ENCODE data around the gene SURF1. TPM values are rescaled to one million over a fixed set of nuclear protein-coding genes. Genes with fewer than 3 reads are reported as not detected.

SURF1 gene
- total and polyA plus RNA-seq, 4 donors, result 14.2 to 75.3 (median 57.8) TPM

DNA sequence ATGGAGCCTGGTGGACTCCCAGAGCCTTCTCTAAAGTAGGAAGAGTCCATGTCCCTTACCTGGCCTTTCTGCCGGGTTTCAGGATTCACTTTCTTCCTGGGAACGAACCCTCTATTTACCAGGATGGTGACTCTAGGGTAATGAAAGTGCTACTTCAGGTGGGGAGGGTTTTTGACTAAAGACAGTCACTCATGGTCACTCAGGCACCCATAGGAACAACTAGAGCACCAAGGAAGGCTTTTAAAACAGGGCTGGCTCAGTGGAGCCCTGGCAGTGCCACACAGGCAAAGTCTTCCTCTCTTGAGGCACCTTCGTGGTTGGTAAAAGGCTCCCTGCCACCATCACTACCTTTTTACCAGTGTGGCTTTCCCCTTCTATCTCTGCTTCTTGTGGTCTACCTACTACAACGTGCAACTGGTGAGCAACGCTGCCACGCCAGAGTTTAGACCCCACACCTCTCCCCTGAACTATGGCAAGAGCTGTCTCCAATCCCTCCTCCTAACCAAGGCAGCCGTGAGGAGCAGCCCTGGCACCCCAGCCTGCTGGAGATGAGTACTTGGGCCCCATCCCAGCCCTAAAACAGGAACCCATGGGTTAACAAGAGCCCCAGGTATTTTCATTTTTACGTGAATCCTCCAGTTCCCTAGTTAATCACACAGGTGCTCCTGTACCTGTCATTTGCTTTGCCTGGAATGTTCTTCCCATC lies 3.5 kb downstream of the SURF1 start:
- no peaks in the 10 kb centered on the region for H3K27me3 ChIP-seq (ENCODE audit: control insufficient read depth in 3 of 3, insufficient read depth in 3 of 3, low read length in 2 of 3)
- 80 to 86% methylated on average over 8 of the region's 8 CpGs for WGBS, 2 donors
- H3K36me3 ChIP-seq (ENCODE audit: control insufficient read depth in 4 of 4, insufficient read depth in 4 of 4, low read length in 4 of 4), result peaks cover 12 to 54% (median 38%) of the 10 kb centered on the region in 4 donors
- DNase-seq (no peak), ATAC-seq (ENCODE audit: insufficient read depth, low FRiP score) (no peak)
- no peaks in the 10 kb centered on the region for H3K9me3 ChIP-seq (ENCODE audit: control insufficient read depth in 4 of 4, insufficient read depth in 3 of 4, low read length in 3 of 4)
- no peak overlapping the region for H3K27ac ChIP-seq (ENCODE audit: low read depth in 1 of 2, low read length in 1 of 2)
- H3K4me3 ChIP-seq, result no peak overlapping the region
- TF ChIP-seq CTCF (IDR thresholded peaks at IDR 0.05; ENCODE audit: control extremely low read depth, extremely low read depth), result no peak
- no peak overlapping the region for H3K9ac ChIP-seq (ENCODE audit: insufficient read depth in 1 of 2, low read length in 2 of 2)
- peaks cover 3 to 26% (median 6%) of the 10 kb centered on the region in 5 donors for H3K4me1 ChIP-seq (ENCODE audit: control insufficient read depth in 5 of 5, insufficient read depth in 5 of 5, low read length in 5 of 5)

GRCh38 chr9:133351908-133352634 lies 4.2 kb downstream of the SURF1 start:
- H3K4me1 ChIP-seq (ENCODE audit: control insufficient read depth in 5 of 5, insufficient read depth in 5 of 5, low read length in 5 of 5), result peaks cover 2 to 18% (median 4%) of the 10 kb centered on the region in 5 donors
- TF ChIP-seq CTCF (IDR thresholded peaks at IDR 0.05; ENCODE audit: control extremely low read depth, extremely low read depth), result no peak
- WGBS, 2 donors, result 82 to 83% methylated on average over 14 of the region's 14 CpGs

DNA sequence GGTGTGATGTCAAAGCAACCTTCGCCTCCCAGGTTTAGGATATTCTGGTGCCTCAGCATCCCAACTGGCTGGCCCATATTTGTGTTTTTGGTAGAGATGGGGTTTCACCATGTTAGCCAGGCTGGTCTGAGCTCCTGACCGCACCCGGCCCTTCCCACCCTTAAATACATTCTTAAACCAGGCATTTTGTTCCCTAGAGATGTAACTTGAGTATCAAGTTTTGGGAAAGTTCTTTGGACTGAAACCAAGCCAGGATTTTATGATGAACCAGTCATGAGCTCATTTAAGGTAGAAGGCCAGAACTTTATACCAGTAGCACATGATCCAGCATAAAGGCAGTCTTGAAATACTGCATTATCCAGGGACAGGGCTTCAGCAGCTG lies 4.8 kb downstream of the SURF1 start:
- Histone ChIP-seq H3K27ac (ENCODE audit: low read depth in 1 of 2, low read length in 1 of 2) (no peak overlapping the region), H3K9me3 (ENCODE audit: control insufficient read depth in 4 of 4, insufficient read depth in 3 of 4, low read length in 3 of 4) (no peaks in the 10 kb centered on the region), H3K27me3 (ENCODE audit: control insufficient read depth in 3 of 3, insufficient read depth in 3 of 3, low read length in 2 of 3) (no peaks in the 10 kb centered on the region), H3K4me3 (no peak overlapping the region), H3K36me3 (ENCODE audit: control insufficient read depth in 4 of 4, insufficient read depth in 4 of 4, low read length in 4 of 4) (peaks cover 12 to 54% (median 38%) of the 10 kb centered on the region in 4 donors), H3K4me1 (ENCODE audit: control insufficient read depth in 5 of 5, insufficient read depth in 5 of 5, low read length in 5 of 5) (peaks cover 0 to 22% (median 9%) of the 10 kb centered on the region in 5 donors), H3K9ac (ENCODE audit: insufficient read depth in 1 of 2, low read length in 2 of 2) (no peak overlapping the region)
- TF ChIP-seq CTCF (IDR thresholded peaks at IDR 0.05; ENCODE audit: control extremely low read depth, extremely low read depth), result no peak
- WGBS, 2 donors, result 96% methylated on average over 3 of the region's 3 CpGs
- ATAC-seq (ENCODE audit: insufficient read depth, low FRiP score), result no peak
- no peak for DNase-seq

More at GRCh38 chr9:133351908-133352634, 4.2 kb downstream of the SURF1 start:
- Histone ChIP-seq H3K9ac (ENCODE audit: insufficient read depth in 1 of 2, low read length in 2 of 2) (no peak overlapping the region), H3K27ac (ENCODE audit: low read depth in 1 of 2, low read length in 1 of 2) (no peak overlapping the region), H3K9me3 (ENCODE audit: control insufficient read depth in 4 of 4, insufficient read depth in 3 of 4, low read length in 3 of 4) (no peaks in the 10 kb centered on the region), H3K36me3 (ENCODE audit: control insufficient read depth in 4 of 4, insufficient read depth in 4 of 4, low read length in 4 of 4) (peaks cover 12 to 54% (median 38%) of the 10 kb centered on the region in 4 donors), H3K27me3 (ENCODE audit: control insufficient read depth in 3 of 3, insufficient read depth in 3 of 3, low read length in 2 of 3) (no peaks in the 10 kb centered on the region), H3K4me3 (no peak overlapping the region)
- ATAC-seq (ENCODE audit: insufficient read depth, low FRiP score) (no peak), DNase-seq (peak in 2 of 3 donors; percentile 25 to 54)
